T47D (cell line): Measurements from ENCODE around the gene LRTM1.

Source experiments
- DNase-seq, 2 experiments: peaks; one replicate each; pipeline versions ENCODE4 v3.0.0 to v3.0.0-alpha.2; 2011 to 2012; ENCODE audit warnings: low read depth in 1 of 2, low spot score in 1 of 2
- JUND ChIP-seq: IDR thresholded peaks from 2 replicates; pipeline ENCODE4 v1.6.1; 2012; ENCODE audit warnings: low read depth
- in situ Hi-C: cut with HindIII; loops from 2 replicates; pipeline ENCODE4 v1.10.0; 2016; ENCODE audit warnings: low sequenced_read_pairs, low pct_unique_long_range_greater_than_20kb

The LRTM1 gene

DNA sequence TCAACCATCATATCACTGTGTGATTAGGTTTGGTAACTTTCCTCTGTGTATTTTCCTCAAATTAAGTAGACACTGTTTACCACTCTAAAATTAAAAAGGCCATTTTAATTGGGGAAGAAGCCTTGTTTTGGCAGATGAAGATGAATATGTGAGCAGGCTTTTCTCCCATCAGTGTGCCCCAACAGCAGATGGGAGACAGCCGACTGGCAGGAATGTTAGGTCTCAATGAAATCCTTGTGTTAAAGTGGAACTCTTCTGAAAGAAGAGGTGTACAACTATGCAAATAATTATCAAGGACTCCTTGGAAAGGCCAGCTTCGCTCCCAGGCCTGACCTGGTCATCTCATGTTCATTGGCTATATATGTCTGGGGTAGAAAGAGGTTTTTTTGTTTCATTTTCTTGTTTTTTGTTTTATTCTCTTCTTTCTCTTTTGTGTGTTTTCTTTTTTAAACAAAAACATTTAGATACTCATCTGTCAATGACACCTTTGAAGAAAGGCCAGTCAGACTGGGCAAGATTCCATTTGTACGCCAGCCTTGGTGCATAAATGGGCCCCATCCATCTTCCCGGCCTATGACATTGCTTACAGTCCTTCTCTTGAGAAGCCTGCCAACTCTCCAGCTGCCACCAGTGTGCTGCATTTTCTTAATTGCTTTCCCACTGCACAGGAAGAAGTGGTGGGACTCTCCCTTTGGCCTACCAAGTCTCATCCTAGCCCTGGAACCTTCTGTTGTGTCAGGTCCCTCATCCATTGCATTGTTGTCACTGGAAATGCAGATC lies 25.8 kb downstream of the LRTM1 start:
- DNase-seq: no peak
- no peak for TF ChIP-seq JUND
- in situ Hi-C loops: no loop called here

GRCh38 chr3:54900838-54901591 lies 26.8 kb downstream of the LRTM1 start:
- TF ChIP-seq JUND: no peak
- in situ Hi-C loops: no loop called here
- no peak for DNase-seq

- TF ChIP-seq JUND: no peak
- in situ Hi-C loops: no loop called here
- no peak for DNase-seq
These were observed 28.6 kb downstream of the LRTM1 start for GRCh38 chr3:54899273-54899672.

DNA sequence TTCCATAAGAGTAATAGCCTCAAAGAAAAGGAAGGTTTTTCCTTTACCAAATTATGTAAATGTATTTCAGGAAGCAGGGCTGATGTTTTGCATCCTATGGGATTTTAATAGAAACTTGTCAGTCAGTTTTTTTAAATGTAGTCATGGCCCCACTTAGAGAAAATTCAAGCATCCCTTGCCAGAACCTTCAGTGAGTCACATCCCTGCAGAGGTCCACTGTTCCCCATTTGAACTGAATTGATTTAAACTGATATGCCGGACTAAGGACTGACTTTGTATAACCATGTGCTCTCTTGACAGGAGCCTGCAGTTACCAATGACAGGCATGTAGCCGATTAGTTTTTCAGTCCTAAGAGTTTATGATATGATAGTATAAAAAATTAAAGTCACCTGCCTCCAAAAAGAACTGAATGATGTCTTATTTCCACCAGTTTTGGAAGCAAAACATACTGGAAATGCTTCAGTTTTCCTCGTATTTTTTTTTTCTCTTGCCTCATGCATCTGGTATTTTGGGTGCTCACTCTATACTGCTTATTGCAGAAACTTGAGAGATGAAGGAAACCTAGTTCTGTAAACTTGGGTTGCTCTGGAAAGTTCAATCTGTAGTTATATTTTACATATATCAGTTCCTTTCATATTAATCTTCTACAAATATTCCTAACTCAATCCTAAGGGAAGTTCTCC lies 30.7 kb downstream of the LRTM1 start:
- in situ Hi-C loops: no loop called here
- no peak for TF ChIP-seq JUND
- DNase-seq: no peak

- no peak for DNase-seq
- TF ChIP-seq JUND: no peak
These were observed 32.2 kb downstream of the LRTM1 start for GRCh38 chr3:54895613-54896012.

GRCh38 chr3:54892168-54892567 lies 35.7 kb downstream of the LRTM1 start:
- DNase-seq: no peak
- in situ Hi-C loops: no loop called here
- TF ChIP-seq JUND: no peak

More at GRCh38 chr3:54895613-54896012, 32.2 kb downstream of the LRTM1 start:
- in situ Hi-C loops: no loop called here

DNA sequence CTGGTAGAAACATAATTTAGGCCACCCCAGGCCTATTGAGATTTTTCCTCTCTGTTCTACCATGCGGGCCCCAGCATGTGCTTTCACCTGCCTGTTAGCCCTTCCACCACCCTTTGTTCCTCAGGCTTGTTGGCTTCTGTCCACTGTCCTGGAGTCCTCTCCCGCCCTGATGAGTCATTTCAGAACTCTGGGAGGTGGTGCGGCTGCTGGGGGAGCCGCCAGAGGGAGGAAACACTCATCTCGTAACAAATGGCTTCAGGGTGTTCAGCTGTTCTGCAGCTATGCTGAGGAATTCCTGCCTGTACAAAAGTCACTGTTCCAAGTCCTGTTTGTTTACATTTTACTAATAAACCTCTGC lies 36.3 kb downstream of the LRTM1 start:
- peak; percentile 14 to 76 for DNase-seq
- no peak for TF ChIP-seq JUND
- in situ Hi-C loops: no loop called here

GRCh38 chr3:54889731-54890130 lies 38.1 kb downstream of the LRTM1 start:
- no peak for DNase-seq
- TF ChIP-seq JUND: no peak
- in situ Hi-C loops: no loop called here

DNA sequence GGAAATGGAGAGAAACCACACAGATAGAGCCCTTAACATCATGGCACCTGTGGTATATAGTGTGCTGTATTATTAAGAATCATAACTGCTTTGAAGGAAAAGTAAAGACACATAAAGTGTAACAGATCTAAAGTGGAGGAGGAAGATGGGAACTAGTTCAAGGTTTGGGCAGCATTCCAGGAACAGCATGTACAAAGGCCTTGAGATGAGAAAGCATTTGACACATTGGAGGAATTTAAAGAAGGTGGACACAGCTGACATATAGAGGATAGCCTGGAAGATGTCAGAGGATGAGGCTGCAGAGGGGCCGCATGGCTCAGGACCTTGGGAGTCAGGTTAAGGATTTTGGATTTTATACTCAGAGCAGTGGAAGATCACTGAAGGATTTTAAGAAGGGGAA lies 39.0 kb downstream of the LRTM1 start:
- DNase-seq: no peak
- in situ Hi-C loops: no loop called here
- TF ChIP-seq JUND: no peak

DNA sequence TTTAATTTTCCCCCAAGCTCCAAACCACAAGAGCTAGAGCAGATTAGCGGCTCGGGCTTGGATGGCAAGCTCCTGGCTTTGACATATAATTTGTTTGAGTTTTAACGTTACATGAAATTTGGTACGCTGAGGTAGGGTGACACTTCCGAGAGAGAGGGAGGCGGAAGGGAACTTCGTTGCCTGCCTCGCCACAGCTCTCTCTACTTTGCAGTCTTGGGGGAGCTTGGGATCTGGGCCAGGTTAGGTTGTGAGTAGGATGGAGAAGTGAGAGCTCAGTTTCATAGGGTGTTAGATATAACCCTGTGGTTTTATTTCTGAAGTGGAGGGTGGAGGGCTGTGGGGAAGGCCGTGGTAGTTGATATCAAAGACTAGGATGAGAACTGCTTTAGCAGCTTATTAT lies 39.7 kb downstream of the LRTM1 start:
- in situ Hi-C loops: no loop called here
- no peak for TF ChIP-seq JUND
- DNase-seq: no peak

GRCh38 chr3:54882129-54882833 lies 45.6 kb downstream of the LRTM1 start:
- DNase-seq: no peak
- in situ Hi-C loops: no loop called here
- no peak for TF ChIP-seq JUND

DNA sequence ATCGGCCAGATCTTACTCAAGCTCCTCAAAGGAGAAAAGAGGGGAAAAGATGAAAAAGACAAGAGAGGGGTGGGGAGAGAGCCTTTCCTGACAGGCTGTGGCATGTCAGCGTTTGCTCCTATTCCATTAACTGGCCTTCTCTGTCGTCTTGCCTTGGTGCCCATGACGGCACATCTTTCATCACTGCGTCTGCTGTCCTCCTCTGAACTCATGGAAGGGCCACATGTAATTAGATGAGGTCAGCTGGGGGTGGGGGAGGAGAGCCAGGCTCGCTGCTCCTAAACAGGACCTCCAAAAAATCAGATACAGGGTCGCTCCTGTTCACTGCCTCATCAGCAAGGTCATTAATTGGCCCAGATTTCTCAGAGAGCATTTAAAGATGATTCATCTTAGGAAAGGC lies 49.7 kb downstream of the LRTM1 start:
- in situ Hi-C loops: no loop called here
- no peak for TF ChIP-seq JUND
- DNase-seq: no peak
